GM21381 (cell line): ENCODE results near the gene HID1.
"Not testable (repeated sequence)": the region's sequence is repeated elsewhere in the genome, so short reads cannot be mapped to it uniquely, and the experiment has no call there.

Source experiments
- ATAC-seq: cut with Tn5 transposase; IDR thresholded peaks from one replicate; pipeline ENCODE4 v1.9.1; 2021; ENCODE audit warnings: mild to moderate bottlenecking, moderate library complexity; ENCODE audit not compliant: unreplicated experiment

Gene HID1

DNA sequence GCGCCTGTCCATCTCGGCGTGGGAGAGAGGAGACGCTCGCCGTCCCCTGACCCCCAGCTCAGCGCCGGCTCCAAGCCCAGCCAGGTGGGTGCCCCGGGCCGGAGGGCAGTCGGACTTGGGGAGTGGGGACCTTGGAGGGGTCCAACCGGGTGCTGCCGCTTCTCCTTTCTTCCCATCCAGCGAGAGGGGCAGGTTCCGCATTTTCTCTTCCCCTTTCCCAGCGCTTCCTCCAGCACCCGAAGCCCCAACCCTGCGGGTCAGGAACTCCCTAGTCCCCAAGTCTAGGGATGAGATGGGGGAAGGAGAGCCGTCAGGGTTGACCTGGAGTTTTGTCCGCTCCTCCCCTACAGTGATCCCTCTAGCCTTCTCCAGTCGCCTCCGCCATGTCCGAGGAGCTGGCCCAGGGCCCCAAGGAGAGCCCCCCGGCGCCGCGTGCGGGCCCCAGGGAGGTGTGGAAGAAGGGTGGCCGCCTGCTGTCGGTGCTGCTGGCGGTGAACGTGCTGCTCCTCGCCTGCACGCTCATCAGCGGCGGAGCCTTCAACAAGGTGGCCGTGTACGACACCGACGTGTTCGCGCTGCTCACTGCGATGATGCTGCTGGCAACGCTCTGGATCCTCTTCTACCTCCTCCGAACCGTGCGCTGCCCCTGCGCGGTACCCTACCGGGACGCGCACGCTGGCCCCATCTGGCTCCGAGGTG lies 48.2 kb downstream of the HID1 start, which contains the start of gene OTOP2:
Gene OTOP2 (plus strand): TSS at position 24 of the 699 bp plus-strand sequence. CDS start 360 bp downstream, at position 384.
- no peak for ATAC-seq

DNA sequence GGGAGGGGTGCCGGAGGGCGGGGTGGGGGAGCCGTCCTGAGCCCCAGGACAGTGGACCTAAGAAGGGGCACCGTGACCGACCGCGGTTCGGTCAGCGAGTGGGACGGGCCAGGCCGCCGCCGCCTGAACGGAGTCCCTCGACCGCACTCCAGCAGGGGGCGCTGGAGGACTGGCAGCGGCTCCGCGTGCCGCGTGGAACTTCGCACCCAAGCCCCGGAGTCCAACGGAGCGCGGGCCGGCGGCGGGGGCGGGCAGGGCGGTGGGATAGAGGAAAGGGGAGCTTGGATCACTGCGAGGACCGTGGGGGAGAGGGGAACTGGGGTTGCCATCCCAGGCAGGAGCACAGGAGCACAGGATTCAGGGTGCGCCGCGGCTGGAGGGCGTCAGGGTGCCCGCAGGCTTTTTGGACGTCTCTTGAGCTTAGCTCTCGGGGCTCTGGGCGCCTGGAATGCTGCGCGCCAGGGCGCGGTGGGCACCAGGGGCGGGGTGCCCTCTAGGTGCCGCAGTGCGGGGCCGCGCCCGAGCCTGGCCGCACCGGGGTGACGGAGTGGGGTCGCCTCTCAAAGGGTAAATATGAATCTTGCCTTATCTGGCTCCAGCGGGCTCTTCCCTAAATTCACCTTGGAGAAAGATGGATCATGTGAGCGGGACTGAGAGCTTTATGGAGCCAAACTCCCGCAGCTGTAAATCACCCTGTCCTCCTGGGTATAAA lies 48.9 kb downstream of the HID1 start:
- no peak for ATAC-seq

DNA sequence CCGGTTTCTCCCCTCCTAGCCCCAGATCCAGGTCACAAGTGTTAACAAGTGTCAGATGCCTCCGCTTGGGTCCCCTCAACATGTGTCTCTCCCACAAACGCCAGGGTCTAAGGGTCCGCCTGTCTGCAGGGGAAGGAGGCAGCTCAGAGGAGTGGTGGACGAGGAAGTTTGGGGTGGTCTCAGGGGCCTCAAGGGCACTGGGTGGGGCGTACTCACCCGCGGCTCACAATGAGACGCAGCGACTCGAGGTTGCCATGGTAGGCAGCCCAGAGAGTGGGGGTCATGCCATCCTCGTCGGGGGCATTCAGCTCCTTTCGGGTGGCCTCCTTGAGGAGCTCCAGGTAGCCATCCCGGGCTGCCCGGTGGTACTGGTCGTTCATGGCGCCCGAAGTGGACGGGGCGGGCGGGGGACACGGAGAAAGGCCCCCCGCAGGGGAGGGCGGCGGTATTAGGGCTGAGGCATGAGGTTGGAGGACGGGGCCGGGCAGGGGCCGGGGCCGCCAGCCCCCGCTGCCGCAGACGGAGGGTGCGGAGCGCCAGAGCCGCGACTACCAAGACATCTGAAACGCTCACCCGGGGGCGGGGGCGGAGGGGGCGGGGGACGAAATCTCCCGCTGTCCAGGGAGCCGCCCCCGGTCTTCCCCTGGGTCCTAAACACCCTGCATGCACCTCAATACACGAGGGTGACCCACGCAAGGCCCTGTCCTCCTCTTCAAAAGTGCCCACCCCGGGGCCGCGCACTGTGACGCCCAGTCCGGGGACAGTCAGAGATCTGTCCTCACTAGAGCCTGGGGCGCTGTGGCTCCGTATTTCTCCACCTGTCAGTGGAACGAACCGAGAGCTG lies 49.6 kb downstream of the HID1 start, which contains the start of gene USH1G:
Gene USH1G (minus strand): TSS at position 562 of the 844 bp plus-strand sequence. CDS start 182 bp downstream, at position 380.
- no peak for ATAC-seq

DNA sequence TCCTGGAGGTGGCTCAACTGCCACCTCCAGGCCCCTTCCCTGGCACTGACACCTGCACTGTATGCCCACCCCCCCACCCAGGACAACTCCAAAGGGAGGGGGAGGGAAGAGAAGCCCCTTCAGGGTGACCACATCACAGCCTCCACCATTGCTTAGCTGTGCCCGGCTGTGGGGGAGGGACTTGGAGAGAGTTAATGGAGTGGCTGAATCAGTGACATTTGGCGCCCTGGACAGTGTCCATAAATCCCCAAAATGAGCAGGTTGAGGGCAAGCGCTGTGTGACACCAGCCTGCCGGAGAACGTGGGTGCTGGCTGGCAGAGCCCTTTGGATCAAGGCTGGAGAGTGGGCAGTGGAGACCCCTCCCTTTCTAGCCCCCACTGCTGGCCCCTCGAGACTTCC lies 50.4 kb downstream of the HID1 start:
- ATAC-seq = no peak

DNA sequence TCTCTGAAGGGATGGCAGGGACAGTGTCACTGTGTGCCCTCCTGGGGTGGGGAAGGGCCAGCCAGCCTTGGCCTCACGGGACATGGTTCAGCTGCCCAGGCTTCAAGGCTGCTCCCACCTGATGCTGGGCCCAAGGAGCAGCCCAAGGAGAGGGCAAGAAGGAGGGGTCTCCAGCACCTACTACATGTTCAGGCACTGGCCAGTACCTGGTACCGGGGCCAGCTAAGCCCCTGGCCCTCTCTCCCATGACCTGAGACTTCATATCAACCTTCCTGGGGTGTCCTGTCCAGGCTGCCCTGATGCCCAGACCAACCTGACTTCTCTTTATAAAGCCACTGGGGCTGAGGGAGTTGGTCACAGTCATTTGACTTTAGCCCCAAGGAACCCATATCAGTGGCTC lies 50.8 kb downstream of the HID1 start:
- no peak for ATAC-seq

DNA sequence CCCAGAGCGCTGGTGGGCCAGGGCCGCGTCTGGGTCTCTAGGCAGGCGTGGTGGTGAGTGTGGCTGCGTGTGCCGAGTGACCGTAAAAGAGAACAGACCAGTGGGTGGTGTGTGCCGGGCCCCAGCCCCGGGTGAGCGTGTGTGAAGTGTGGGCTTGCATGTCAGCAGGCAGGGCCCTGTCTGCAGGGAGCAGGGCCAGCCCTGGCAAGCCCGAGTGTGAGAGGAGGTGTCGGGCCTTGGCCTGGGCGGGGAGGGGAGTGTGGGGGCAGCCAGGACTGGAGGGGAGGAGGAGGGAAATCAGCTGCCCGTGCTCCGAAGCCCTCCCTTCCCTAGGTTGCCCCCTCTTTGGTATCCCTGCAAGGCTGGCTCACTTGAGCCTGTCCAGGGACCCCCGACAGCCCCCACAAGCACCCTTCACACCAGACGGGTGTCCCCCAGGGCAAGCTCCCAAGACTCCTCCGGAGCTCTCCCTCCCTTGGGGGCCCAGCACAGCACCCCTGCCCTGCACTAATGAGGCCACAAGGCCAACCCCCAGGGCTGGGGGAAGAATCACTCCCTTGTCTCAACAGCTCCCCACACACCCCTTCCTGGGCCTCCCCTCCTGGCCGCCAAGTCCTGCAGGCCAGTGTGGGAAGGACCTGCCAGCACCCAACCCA lies 51.4 kb downstream of the HID1 start:
- no peak for ATAC-seq

DNA sequence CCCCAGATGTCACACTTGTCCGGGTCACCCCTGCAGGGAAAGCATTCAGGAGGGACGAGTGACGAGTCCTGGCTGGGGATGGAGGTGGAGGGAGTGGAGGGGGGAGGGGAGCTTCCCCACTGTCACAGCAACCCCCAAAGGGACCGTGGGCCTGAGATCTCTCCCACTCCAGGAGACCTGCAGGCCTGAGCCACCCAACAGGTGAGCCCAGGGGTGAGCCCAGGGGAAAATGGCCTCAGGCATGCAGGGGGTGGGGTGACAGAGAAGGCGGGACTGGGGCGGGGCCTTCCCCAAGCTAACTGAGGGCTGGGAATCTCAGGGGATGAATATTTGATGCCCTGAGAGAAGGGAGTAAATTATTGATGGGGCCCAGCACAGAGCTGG lies 51.9 kb downstream of the HID1 start:
- ATAC-seq = no peak

DNA sequence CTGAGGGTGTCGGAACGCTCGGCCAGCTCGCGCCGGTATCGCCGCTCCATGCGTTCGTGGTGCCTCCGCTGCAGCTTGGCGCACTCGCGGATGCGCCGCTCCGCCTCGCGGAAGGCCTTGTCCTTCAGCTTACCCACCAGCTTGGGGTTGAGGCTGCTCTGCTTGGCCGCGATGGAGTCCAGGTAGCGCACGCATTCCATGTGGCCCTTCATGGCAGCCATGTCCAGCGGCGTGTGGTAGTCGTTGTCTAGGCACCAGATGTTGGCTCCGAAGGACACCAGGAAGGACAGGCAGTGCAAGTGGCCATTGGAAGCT lies 52.3 kb downstream of the HID1 start:
- ATAC-seq = no peak

DNA sequence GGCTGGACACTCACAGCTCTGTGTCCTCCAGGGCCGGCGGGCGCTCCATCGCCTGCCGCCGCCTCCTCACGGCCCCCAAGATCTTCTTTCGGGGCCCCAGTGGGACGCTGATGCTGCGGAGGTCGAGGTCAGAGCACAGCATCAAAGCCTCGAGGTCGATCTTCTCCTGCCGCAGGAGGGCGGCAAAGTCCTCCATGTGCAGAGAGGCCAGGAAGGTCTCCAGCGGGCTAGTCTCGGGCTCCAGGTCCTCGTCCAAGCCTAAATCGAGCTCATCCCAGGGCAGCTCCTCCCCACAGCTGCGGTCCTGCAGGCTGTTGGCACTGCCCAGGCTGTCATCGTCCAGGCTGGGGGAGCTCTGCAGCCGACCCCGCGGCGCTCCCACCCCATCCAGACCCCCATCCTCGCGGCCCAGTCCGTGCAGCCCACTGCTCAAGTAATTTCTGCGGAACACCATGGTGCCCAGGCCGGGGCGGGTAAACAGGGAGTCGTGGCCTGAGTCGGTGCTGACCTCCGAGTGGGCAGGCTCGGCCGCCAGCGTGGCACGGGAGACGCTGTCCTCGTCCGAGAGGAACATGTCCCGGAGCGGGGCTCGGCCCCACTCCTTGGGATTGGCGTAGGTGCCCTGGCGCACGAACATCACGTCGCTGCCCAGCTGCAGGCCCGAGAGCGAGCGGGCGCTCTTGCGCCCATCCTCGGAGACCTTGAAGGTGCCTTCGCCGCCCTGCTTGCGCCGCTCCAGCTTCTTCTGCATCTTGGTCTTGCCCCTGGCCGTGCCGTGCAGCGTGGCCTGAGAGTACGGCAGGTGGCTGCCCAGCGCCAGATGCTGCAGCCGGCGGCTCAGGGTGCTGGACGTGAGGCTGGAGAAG lies 52.9 kb downstream of the HID1 start:
- no peak for ATAC-seq

DNA sequence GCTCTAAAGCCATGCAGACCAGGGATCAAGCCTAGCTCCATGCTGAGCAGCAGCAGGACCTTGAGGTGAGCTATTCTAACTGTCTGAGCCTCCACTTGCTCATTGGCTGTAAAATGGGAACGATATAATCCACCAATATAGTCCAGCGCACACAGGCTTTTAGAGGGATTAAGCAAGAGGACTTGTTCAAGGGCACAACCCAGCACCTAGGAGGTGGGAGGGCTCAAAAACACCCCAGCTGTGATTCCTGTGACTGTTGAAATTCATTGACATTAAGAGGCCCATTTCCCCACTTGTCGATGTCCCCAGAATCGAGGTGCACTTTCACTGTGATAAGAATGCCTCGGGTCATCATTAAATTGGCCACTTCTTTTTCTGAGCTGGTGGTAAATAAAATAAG lies 53.7 kb downstream of the HID1 start:
- no peak for ATAC-seq

DNA sequence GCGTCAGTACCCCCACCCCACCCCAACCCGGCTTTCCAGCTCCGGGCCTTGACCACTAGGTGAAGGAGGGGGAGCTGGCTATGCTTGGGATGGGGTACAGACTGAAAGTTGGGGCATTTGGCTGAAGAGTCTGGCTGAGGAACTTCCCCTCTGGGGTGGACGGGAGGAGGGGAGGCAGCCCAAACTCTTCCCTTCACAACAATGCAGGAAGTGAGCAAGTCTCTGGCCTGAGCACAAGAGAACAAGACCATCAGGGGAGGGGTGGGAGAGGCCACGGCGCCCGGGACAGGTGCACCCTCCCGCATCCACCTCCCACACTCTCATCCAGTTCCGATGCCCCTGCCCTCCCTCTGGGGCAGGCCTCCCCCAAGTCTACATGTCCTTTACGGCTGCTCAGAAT lies 55.1 kb downstream of the HID1 start:
- no peak for ATAC-seq

DNA sequence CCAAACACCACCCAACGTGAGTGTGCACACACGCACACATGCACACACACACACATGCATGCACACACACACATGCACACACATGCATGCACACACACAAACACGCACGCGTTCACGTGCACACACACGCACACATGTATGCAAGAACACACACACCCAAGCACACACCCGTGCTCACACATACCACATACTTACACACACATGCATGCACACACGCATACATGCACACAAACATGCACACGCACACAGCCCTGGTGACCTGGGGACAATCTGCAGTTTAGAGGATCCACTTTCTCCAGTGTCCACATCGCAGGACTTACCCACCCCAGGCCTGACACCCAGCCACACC lies 55.7 kb downstream of the HID1 start:
- ATAC-seq = no peak

DNA sequence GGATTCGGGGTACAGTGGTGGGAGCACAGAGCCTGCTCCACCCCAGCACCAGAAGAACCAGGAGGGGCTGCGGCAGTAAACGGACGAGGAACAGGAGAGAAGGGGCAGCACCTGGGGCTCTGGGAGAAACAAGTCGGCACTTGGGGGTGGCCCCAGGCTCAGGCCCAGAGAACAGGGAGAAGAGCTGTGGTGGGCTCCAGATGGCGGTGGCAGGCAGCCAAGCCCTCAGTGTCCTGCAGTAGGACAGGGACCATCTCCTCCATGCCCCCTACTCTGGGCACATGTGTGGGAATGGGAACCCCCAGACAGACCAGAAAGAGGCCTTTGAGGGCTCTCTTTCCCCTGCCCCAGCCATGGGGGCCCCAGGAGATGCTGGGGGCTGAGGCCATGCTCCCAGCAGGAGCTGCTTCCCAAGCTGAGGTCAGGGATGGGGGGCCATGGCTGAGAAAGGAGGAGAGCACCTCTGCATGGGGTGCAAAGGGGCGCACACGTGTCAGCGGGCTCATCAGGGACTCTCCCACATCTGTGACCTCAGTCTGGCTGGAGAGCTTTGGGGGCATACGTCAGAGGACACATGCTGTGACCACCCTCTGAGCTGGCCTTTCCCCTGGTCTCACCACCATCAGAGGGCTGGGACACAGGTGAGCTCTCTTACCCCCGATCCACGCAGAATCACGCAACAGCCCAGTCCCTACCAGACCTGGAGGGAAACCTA lies 56.3 kb downstream of the HID1 start:
- no peak for ATAC-seq

DNA sequence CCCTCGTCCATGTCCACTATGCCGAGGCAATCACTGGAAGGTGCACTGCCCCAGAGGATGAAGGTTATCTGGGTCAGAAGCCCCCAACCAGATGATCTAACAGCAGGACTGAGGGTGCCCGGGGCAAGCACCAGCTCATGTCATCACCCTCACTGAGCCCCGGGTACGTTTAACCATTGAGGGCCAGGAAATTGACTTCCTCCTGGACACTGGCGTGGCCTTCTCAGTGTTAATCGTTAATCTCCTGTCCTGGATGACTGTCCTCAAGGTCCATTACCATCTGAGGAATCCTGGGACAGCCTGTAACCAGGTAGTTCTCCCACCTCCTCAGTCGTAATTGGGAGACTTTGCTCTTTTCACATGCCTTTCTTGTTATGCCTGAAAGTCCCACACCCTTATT lies 61.1 kb downstream of the HID1 start:
- ATAC-seq = not testable (repeated sequence)

DNA sequence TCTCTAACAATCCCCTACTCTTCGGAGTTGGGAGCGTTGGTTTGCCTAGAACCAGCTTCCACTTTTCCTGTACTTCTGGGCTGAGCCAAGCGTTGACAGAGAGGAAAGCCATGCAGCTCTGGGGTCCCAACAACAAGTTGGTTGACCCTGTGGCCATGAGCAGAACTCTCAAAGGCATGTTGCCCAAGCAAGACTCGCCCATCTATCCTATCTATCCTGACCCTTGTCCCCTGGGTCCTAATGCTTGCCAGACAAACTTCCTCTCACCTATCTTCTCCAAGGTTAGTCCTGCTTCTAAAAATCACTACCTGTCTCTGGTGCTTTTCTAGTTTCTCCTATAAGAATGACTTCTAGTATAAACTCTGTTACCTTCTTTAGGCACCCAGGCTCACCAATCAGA lies 63.5 kb downstream of the HID1 start:
- not testable (repeated sequence) for ATAC-seq

DNA sequence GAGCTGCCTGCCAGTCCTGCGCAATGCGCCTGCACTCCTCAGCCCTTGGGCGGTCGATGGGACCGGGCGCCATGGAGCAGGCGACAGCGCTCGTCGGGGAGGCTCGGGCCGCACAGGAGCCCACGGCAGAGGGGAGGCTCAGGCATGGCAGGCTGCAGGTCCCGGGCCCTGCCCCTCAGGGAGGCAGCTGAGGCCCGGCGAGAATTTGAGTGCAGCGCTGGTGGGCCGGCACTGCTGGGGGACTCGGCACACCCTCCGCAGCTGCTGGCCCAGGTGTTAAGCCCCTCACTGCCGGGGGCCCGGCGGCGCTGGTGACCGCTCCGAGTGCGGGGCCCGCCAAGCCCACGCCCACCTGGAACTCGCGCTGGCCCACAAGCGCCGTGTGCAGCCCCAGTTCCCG lies 65.5 kb downstream of the HID1 start:
- ATAC-seq = no peak

DNA sequence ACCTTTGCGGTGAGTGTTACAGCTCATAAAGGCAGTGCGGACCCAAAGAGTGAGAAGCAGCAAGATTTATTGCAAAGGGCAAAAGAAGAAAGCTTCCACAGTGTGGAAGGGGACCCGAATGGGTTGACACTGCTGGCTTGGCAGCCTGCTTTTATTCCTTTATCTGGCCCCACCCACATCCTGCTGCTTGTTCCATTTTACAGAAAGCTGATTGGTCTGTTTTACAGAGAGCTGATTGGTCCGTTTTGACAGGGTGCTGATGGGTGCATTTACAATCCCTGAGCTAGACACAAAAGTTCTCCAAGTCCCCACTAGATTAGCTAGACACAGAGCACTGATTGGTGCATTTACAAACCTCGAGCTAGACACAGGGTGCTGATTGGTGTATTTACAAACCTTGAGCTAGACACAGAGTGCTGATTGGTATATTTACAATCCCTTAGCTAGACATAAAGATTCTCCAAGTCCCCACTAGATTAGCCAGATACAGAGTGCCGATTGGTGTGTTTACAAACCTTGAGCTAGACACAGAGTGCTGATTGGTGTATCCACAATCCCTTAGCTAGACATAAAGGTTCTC lies 66.3 kb downstream of the HID1 start:
- ATAC-seq = not testable (repeated sequence)

DNA sequence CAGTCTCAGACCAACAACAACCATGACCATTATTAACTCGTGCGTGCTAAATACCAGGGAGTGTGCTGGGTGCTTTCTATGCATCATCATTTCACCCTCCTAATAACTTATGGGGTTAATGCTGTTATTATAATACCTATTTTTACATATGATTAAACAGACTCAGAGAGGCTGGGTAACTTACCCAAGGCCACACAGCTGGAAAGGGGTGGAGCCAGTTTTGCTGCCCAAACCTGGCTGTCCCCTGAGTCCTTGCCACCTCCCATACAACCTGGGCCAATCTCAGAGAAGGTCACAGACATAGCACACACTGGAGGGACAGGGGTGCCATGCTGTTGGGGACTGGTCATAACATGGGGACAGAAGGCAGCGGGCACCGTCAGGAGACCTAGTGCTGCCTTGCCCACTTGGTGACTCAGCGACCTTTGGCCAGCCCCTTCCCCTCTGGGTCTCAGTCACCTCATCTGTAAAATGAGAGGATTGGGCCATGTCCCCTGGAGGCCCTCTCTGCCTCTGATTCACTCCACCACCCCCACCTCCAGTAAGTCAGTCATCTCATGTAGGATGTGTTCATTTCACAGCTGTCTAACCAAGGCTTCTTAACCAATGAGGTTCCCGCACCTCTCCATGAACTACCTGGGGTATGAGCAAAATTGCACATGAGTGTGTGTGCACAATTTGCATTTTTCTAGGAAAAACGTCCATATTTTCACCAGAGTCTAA lies 67.7 kb downstream of the HID1 start:
- ATAC-seq = no peak

DNA sequence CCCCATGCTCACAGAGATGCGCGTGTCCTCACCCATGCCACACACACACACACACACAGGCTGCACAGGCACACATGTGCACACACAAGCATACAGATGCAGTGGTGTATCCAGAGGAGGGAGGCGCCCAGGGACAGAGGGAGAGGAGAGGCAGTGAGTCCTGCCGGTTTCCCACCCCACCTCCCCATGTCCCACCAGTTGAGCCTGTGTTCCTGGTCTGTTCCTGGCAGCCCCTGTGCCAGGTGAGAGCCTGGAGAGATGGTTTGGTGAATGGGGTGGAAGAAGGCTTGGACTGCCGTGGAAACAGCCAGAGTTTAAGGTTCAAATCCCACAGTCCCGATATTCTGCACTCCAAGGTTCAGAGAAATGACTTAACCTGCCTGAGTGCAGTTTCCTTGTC lies 68.9 kb downstream of the HID1 start:
- no peak for ATAC-seq
